Fibroblast of mammary gland (primary cell): ENCODE measurements around the gene ZNF710.
A peak's percentile ranks its signal among the peaks of the same experiment; 100 is the strongest.

Experiments
- DNase-seq: peaks from one replicate; pipeline ENCODE4 v3.0.0-alpha.2; 2010; ENCODE audit warnings: low read depth
- H3K4me3 ChIP-seq: 2 replicates; pipeline ENCODE4 v1.5.1; 2011; ENCODE audit warnings: low read depth, mild to moderate bottlenecking, low read length, moderate library complexity; ENCODE audit not compliant: control insufficient read depth
- TF ChIP-seq, protein P1 (sequence below): conservative IDR thresholded peaks from 2 replicates; pipeline ENCODE4 v1.5.1; 2011; ENCODE audit warnings: low read depth, low read length, inconsistent platforms; ENCODE audit not compliant: control insufficient read depth, insufficient read depth

Gene ZNF710

DNA sequence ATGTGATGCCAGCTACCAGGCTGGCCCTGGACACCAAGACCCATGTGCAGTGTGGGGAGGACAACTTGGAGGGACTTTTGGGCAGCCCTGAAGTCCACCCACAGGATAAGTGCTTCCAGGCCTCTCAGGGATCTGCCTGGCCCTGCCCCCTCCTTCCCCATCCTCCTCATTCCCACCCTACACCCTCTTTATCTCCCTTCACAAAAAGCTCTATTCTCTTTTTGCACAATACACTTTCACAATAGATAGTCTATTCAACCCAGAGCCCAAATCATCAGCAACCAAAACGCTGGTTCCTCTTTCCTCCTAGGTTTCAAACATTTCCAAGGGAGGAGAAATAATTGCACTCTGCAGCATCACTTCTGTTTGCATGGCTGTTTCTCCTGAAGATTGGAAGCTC, 7.8 kb upstream of the ZNF710 start:
- TF ChIP-seq, protein P1, sequence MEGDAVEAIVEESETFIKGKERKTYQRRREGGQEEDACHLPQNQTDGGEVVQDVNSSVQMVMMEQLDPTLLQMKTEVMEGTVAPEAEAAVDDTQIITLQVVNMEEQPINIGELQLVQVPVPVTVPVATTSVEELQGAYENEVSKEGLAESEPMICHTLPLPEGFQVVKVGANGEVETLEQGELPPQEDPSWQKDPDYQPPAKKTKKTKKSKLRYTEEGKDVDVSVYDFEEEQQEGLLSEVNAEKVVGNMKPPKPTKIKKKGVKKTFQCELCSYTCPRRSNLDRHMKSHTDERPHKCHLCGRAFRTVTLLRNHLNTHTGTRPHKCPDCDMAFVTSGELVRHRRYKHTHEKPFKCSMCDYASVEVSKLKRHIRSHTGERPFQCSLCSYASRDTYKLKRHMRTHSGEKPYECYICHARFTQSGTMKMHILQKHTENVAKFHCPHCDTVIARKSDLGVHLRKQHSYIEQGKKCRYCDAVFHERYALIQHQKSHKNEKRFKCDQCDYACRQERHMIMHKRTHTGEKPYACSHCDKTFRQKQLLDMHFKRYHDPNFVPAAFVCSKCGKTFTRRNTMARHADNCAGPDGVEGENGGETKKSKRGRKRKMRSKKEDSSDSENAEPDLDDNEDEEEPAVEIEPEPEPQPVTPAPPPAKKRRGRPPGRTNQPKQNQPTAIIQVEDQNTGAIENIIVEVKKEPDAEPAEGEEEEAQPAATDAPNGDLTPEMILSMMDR = no peak
- DNase-seq = no peak
- H3K4me3 ChIP-seq = no peak overlapping the region

DNA sequence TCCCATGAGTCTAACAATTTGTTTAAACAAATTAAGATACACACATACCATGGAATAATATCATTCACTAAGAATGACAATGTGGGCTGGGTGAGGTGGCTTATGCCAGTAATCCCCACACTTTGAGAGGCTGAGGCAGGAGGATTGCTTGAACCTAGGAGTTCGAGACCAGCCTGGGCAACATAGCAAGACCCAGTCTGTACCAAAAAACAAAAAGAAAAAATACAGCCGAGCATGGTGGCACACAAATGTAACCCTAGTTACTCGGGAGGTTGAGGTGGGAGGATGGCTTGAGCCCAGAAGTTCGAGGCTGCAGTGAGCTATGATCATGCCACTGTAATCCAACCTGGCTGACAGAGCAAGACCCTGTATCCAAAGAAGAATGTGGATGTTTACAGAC, 4.0 kb upstream of the ZNF710 start:
- DNase-seq = no peak
- H3K4me3 ChIP-seq = no peak overlapping the region
- TF ChIP-seq, protein P1 = no peak

DNA sequence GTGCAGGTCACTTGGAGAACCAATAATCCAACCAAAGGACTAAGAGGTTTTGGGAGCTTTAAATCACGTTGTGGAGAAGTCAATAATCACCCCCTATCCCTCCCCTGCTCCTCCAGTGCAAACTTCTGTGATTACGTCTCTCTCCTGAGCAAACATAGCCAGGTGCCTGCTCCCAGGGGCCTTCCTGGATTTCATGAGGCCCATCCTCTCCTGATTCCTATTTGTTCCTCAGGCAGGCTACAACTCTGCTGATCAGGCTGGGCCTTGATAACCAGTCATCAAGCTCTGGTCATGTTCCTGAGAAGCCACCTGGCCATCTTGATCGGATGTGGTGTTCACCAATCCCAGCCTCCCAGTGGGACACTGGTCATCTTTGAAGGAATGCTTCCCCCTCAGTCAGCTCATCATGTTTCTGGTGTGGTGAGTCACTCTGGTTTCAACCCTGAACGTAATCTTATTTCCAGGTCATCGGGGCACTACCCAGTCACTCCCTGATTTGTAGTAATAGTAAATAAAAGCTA, 2.9 kb upstream of the ZNF710 start:
- no peak overlapping the region for H3K4me3 ChIP-seq
- TF ChIP-seq, protein P1 = no peak
- peak; percentile 93 for DNase-seq

DNA sequence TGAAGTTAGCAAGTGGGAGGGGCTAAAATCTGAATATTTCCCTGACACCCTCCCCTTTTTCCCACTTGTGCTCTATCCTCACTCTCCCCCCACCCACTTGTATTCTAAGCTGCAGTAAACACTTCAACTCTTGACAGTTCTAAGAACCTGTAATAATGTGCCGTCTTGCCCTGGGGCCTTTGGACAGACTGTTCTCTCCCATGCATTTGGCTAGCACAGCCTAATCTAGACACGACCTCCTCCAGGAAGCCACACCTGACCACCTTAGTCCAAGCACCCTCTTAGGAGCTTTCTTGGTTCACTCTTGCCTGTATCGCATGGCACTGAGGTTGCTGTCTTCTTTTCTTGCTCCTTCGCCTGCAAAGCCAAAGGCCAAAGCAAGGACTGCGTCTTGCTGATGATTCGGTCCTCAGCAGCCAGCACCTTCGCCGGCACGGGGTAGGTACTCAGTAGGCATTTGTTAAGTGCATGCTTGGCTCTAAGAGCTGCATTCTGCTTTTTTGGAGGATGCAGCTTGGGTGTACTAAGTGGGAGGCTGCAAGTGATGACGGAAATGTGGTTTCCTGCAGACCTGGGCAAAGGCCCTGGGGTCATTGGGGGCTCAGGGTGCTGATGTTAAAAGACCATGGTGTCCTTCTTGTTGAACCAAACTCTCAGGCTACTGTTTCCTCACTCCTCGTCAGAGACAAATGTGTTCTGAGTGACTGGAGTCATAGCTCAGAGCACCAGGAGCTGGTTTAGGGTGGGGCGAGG, 2.0 kb upstream of the ZNF710 start:
- TF ChIP-seq, protein P1 = no peak
- no peak overlapping the region for H3K4me3 ChIP-seq
- DNase-seq = peak; percentile 37

DNA sequence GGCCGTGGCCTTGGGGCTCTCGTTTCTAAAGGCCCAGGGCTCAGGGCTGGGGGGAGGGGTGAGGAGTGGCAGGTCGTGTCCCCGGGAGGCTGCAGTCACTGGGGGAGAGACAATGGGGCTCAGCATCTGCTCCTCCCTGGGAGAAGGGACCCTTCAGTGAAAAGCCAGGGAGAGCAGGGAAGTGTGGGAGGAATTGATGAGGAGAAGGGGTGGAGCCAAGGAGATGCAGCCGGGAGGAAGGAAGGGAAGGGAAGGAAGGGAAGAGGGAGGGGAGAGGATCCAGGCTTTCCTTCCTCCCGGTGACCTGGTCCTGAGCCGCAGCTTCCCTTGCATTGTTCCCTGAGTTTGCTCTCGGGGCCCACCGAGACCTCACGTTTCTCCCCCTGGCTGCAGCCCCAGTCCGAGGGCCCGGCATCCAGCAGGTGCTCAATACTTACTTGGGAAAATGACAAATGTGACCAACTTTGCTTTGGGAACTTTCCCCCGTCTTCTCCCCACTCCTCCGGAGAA, 1.4 kb upstream of the ZNF710 start:
- TF ChIP-seq, protein P1 = no peak
- peak overlapping the region; percentile 68 for H3K4me3 ChIP-seq
- DNase-seq = peak; percentile 66

DNA sequence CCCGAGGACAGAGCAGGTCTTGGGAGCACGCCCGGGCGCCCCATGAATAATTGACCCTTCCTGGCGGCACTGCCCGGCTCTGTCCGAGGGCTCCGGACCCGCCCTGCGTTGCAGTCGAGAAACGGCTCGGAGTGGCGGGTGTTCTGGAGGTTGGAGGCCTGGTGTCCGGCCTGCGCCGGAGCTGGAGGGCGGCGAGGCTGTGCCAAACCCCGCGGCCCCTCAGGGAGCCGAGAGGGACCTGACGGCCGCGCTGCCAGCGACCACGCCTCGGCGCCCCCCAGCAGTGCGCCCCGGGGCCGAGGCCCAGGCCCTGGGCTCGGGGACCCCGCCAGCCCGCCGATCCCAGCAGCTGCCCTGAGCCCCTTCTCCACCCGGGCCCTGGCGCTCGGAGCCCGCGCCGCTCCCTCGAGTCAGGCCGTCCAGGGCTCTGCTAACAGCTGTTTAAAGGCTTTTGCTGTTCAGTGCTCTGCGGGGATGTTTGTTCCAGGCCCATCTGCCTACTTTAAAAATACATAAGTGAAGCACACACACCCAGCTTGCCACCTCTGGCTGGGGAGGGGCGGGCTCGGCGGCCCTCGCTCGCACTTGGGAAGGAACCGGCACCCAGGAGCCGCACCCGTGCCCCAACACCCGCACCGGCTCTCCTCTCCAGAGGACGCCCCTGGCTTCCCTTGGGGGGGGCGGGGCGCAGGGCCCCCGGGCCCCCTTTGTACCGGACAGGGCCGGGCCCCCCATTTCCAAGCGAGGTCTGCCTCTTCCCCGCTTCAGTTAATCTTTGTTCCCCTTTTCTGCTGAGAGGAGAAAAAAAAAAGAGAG, 730 bp upstream of the ZNF710 start:
- TF ChIP-seq, protein P1 = no peak
- peak; percentile 26 for DNase-seq
- H3K4me3 ChIP-seq = peak overlapping the region; percentile 68
